Measurements from ENCODE around the gene CALML6. TPM values are rescaled to one million over a fixed set of nuclear protein-coding genes. Genes with fewer than 3 reads are reported as not detected.

The CALML6 gene
- total RNA-seq, 1 experiment from 2014 or later: not detected

DNA sequence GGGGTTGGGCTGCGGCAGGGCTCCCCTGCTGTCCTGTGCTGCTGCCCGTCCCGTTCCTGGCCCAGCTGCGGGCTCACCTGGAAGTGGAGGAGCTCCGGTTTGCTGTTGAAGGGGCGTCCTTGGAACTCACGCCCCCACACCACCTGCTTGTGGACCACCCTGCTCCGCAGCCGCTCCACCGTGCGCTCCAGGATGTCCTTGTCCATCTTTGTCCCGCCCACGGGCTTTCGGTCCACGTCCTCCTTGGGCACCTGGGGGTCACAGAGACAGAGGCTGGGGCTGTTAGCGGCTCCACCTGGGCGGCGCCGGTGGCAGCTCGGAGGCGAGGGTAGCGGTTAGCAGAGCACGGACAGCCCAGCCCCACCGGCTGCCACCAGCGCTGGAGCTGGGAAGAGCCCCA lies 49.8 kb downstream of the CALML6 start:
- DNase-seq (ENCODE audit: low read depth): no peak

DNA sequence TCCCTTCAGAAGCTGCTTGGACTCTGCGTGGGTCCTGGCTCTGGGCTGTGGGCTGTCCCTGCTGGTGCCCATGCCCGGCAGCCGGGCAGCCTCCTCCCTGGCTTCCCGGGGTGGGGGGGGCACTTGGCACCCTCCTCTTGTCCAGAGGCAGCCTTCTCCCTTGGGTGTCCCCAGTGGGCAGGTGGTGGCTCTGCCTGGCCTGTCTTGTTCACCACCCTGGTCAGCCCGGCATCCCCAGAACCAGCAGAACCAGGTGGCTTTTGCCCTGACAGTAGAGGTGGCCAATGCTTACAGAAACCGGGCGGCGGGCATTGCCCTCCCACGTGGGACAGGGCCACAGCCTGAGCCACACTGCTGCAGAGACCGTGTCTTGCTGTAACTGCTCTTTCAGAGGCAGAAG lies 50.5 kb downstream of the CALML6 start:
- no peak for DNase-seq (ENCODE audit: low read depth)

- no peak for DNase-seq (ENCODE audit: low read depth)
Observed at GRCh38 chr1:1966071-1966740, 51.1 kb downstream of the CALML6 start.

Other genes starting within 250 kb of the CALML6 start
- gene SLC35E2B, start 222.5 kb upstream of the CALML6 start, total RNA-seq (2014; rRNA removed; shearing (Covaris generic)): 11.5 and 25.5 TPM in 2 replicates
- gene CDK11A, start 190.9 kb upstream of the CALML6 start, total RNA-seq (2014; rRNA removed; shearing (Covaris generic)): 2.6 and 11.0 TPM in 2 replicates
- 36.8 and 44.7 TPM in 2 replicates for gene NADK, start 136.8 kb upstream of the CALML6 start, total RNA-seq (2014; rRNA removed; shearing (Covaris generic))
- 80.3 and 137 TPM in 2 replicates for gene GNB1, start 24.2 kb upstream of the CALML6 start, total RNA-seq (2014; rRNA removed; shearing (Covaris generic))
- gene TMEM52, start 4.0 kb downstream of the CALML6 start, total RNA-seq (2014; rRNA removed; shearing (Covaris generic)): not detected in 2 replicates
- not detected in 2 replicates for gene CFAP74, start 88.5 kb downstream of the CALML6 start, total RNA-seq (2014; rRNA removed; shearing (Covaris generic))
- not detected in 2 replicates for gene GABRD, start 104.1 kb downstream of the CALML6 start, total RNA-seq (2014; rRNA removed; shearing (Covaris generic))
- gene PRKCZ, start 135.2 kb downstream of the CALML6 start, total RNA-seq (2014; rRNA removed; shearing (Covaris generic)): 0.44 TPM in 1 of 2 replicates, not detected in the other

Measured in M059J (cell line).